ENCODE results near the gene COL19A1.

The COL19A1 gene

GRCh38 chr6:70051197-70052124, 185.1 kb downstream of the COL19A1 start:
- H3K4me3 ChIP-seq (ENCODE audit: low read depth, low read length): no peak overlapping the region
- TF ChIP-seq CTCF (IDR thresholded peaks at IDR 0.05; ENCODE audit: control insufficient read depth, extremely low read depth, insufficient read depth): no peak
- DNase-seq (ENCODE audit: low read depth): no peak

- H3K4me3 ChIP-seq (ENCODE audit: low read depth, low read length): no peak overlapping the region
- no peak for TF ChIP-seq CTCF (IDR thresholded peaks at IDR 0.05; ENCODE audit: control insufficient read depth, extremely low read depth, insufficient read depth)
- DNase-seq (ENCODE audit: low read depth): no peak
These were observed 192.8 kb downstream of the COL19A1 start for GRCh38 chr6:70059039-70059719.

- DNase-seq (ENCODE audit: low read depth): no peak
- H3K4me3 ChIP-seq (ENCODE audit: low read depth, low read length): no peak overlapping the region
- no peak for TF ChIP-seq CTCF (IDR thresholded peaks at IDR 0.05; ENCODE audit: control insufficient read depth, extremely low read depth, insufficient read depth)
These were observed 194.3 kb downstream of the COL19A1 start for GRCh38 chr6:70060680-70061079.

- no peak overlapping the region for H3K4me3 ChIP-seq (ENCODE audit: low read depth, low read length)
- TF ChIP-seq CTCF (IDR thresholded peaks at IDR 0.05; ENCODE audit: control insufficient read depth, extremely low read depth, insufficient read depth): no peak
- no peak for DNase-seq (ENCODE audit: low read depth)
These were observed 195.2 kb downstream of the COL19A1 start for GRCh38 chr6:70061546-70061945.

GRCh38 chr6:70062010-70062409, 195.7 kb downstream of the COL19A1 start:
- no peak for TF ChIP-seq CTCF (IDR thresholded peaks at IDR 0.05; ENCODE audit: control insufficient read depth, extremely low read depth, insufficient read depth)
- no peak for DNase-seq (ENCODE audit: low read depth)
- no peak overlapping the region for H3K4me3 ChIP-seq (ENCODE audit: low read depth, low read length)

GRCh38 chr6:70072540-70073179, 206.3 kb downstream of the COL19A1 start:
- no peak for TF ChIP-seq CTCF (IDR thresholded peaks at IDR 0.05; ENCODE audit: control insufficient read depth, extremely low read depth, insufficient read depth)
- no peak overlapping the region for H3K4me3 ChIP-seq (ENCODE audit: low read depth, low read length)
- no peak for DNase-seq (ENCODE audit: low read depth)
